NK-92 treated with Interleukin-12 subunit alpha and Interleukin-12 subunit beta, amount 100 ng/mL, for 24 hours (cell line): Measurements from ENCODE around the gene PLEKHG7.
A peak's percentile ranks its signal among the peaks of the same experiment; 100 is the strongest.
"Not testable (repeated sequence)": the region's sequence is repeated elsewhere in the genome, so short reads cannot be mapped to it uniquely, and the experiment has no call there.

Experiments used
- DNase-seq: peaks from one replicate; lab custom pipeline; 2025; lab: John Stamatoyannopoulos, UW

The PLEKHG7 gene

GRCh38 chr12:92749691-92750090 is 46.9 kb downstream of the PLEKHG7 start:
- not testable (repeated sequence) for DNase-seq

GRCh38 chr12:92753976-92754885 is 51.4 kb downstream of the PLEKHG7 start:
- DNase-seq, result no peak

GRCh38 chr12:92756898-92757596 is 54.3 kb downstream of the PLEKHG7 start:
- DNase-seq, result no peak

GRCh38 chr12:92757597-92758121 is 54.9 kb downstream of the PLEKHG7 start:
- DNase-seq, result peak; percentile 14

- DNase-seq, result no peak
Measured at GRCh38 chr12:92759634-92760268, 57.0 kb downstream of the PLEKHG7 start.

- no peak for DNase-seq
Measured at GRCh38 chr12:92762773-92763172, 60.0 kb downstream of the PLEKHG7 start.

- no peak for DNase-seq
Measured at GRCh38 chr12:92764831-92765230, 62.0 kb downstream of the PLEKHG7 start.

GRCh38 chr12:92765871-92766270 is 63.1 kb downstream of the PLEKHG7 start:
- DNase-seq, result no peak

GRCh38 chr12:92769124-92769901 is 66.5 kb downstream of the PLEKHG7 start:
- DNase-seq, result peak; percentile 4

- DNase-seq, result no peak
Measured at GRCh38 chr12:92771001-92771400, 68.2 kb downstream of the PLEKHG7 start.

GRCh38 chr12:92775416-92775815 is 72.6 kb downstream of the PLEKHG7 start:
- no peak for DNase-seq

- no peak for DNase-seq
Measured at GRCh38 chr12:92778525-92778924, 75.7 kb downstream of the PLEKHG7 start.

- no peak for DNase-seq
Measured at GRCh38 chr12:92779902-92780301, 77.1 kb downstream of the PLEKHG7 start.

- DNase-seq, result no peak
Measured at GRCh38 chr12:92784356-92784755, 81.6 kb downstream of the PLEKHG7 start.

GRCh38 chr12:92784797-92785562 is 82.2 kb downstream of the PLEKHG7 start:
- no peak for DNase-seq

GRCh38 chr12:92785563-92785950 is 82.8 kb downstream of the PLEKHG7 start:
- DNase-seq, result no peak

GRCh38 chr12:92786045-92786444 is 83.3 kb downstream of the PLEKHG7 start:
- DNase-seq, result no peak

GRCh38 chr12:92794356-92794755 is 91.6 kb downstream of the PLEKHG7 start:
- DNase-seq, result not testable (repeated sequence)

- no peak for DNase-seq
Measured at GRCh38 chr12:92794814-92795213, 92.0 kb downstream of the PLEKHG7 start.

GRCh38 chr12:92796650-92797049 is 93.9 kb downstream of the PLEKHG7 start:
- no peak for DNase-seq

- DNase-seq, result no peak
Measured at GRCh38 chr12:92802906-92803305, 100.1 kb downstream of the PLEKHG7 start.
